HUES6 (cell line): Measurements from ENCODE around the gene ECM1.
A peak's percentile ranks its signal among the peaks of the same experiment; 100 is the strongest.

Experiments used
- H3K27ac ChIP-seq: 2 replicates; pipeline ENCODE4 v1.7.0; 2013; ENCODE audit warnings: low read depth, mild to moderate bottlenecking, low read length, inconsistent platforms
- H3K27me3 ChIP-seq: 2 replicates; pipeline ENCODE4 v1.6.1; 2013; ENCODE audit warnings: low read length; ENCODE audit not compliant: control insufficient read depth, insufficient read depth
- H3K36me3 ChIP-seq: 2 replicates; pipeline ENCODE4 v1.6.1; 2013; ENCODE audit warnings: low read length; ENCODE audit not compliant: control insufficient read depth, insufficient read depth
- H3K4me1 ChIP-seq: 2 replicates; pipeline ENCODE4 v1.6.1; 2013; ENCODE audit warnings: low read length; ENCODE audit not compliant: control insufficient read depth, insufficient read depth
- H3K4me3 ChIP-seq: 2 replicates; pipeline ENCODE4 v1.5.1; 2013; ENCODE audit warnings: low read depth, low read length
- H3K9ac ChIP-seq: one replicate; pipeline ENCODE4 v1.6.1; 2013; ENCODE audit warnings: mild to moderate bottlenecking, low read length
- H3K9me3 ChIP-seq: 2 replicates; pipeline ENCODE4 v1.6.1; 2013; ENCODE audit warnings: low read depth, low read length; ENCODE audit not compliant: control insufficient read depth, insufficient read depth

The ECM1 gene

DNA sequence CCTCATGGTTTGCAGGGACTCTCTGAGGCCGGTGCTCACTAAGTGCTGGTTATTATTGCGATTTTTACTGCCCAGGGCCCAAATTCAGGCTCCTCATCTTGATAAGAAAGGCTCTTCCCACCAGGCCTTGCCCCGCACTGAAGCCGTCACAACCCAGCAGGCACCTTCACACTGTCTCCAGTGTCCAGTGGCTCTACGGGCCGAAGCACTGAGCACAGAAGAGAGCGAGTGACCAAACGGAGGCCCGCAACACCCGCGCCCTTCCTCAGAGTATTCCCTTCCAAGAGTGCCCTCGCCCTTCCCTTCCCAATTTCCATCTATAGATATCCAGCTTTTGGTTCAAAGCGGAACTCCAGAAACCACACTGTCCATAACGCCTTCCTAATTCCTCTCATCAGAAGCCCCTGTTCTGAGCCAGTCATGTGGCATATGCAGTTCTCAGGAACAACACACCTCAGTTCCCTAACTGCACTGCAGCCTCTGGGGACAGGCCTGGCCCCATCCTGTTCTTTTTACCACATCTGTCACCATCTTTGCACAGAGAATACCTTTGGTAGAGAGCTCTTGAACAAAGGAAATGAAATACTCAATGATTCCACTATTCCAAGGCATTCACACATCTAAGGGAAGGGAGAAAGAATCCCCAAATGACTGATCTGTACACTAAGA, 22.7 kb downstream of the ECM1 start:
- no peaks in the 10 kb centered on the region for H3K4me1 ChIP-seq
- no peak overlapping the region for H3K9ac ChIP-seq
- H3K27me3 ChIP-seq = no peaks in the 10 kb centered on the region

DNA sequence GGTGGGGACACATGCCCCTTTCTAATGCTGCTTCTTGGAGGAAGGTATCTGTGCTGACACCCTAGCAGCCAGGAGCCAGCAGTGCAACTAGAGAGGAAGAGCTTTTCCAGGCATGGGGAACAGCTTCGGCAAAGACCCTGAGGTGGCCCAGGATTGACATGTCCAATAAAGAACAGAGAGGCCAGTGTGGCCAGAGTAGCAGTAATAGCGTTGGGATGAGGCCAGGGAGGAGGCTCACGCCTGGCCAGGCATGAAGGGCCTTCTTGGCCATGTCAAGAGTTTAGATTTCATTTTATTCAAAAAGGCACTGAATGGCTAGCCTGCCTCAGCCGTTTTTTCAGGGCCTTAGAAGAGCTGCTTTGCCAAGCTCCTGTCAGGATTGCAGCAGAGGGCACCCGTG, 25.0 kb downstream of the ECM1 start:
- no peak overlapping the region for H3K4me3 ChIP-seq
- H3K36me3 ChIP-seq = no peaks in the 10 kb centered on the region
- H3K4me1 ChIP-seq = peaks cover 7% of the 10 kb centered on the region; the same call in 1 of the 2 replicates
- no peak overlapping the region for H3K27ac ChIP-seq
- no peaks in the 10 kb centered on the region for H3K9me3 ChIP-seq
- H3K27me3 ChIP-seq = no peaks in the 10 kb centered on the region
- no peak overlapping the region for H3K9ac ChIP-seq

More for the DNA sequence above, 22.7 kb downstream of the ECM1 start:
- H3K27ac ChIP-seq = no peak overlapping the region
- no peaks in the 10 kb centered on the region for H3K9me3 ChIP-seq
- H3K36me3 ChIP-seq = no peaks in the 10 kb centered on the region
- H3K4me3 ChIP-seq = no peak overlapping the region

DNA sequence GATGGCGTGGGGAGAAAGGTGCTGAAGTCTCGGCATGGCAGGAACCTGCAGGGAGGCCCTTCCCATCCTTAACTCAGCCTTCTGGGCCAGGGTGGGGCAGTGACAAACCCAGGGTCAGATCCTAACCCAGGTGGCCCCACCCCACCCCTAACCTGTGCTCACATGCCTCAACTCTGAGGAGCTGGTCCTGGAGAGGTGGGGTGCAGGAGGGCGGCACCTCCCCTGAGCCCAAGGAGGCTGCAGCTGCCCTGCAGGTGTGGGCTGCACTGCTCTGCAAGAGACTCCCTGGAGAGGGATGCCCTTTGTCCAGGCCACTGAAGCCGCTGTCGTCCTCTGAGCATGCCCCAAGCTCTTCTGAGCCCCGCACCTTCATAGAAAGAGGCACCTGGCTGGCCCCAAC, 26.1 kb downstream of the ECM1 start:
- no peaks in the 10 kb centered on the region for H3K36me3 ChIP-seq
- peaks cover 15% of the 10 kb centered on the region; the same call in 1 of the 2 replicates for H3K4me1 ChIP-seq
- no peaks in the 10 kb centered on the region for H3K9me3 ChIP-seq
- no peak overlapping the region for H3K4me3 ChIP-seq
- no peak overlapping the region for H3K27ac ChIP-seq
- no peak overlapping the region for H3K9ac ChIP-seq
- no peaks in the 10 kb centered on the region for H3K27me3 ChIP-seq

GRCh38 chr1:150535511-150536287, 27.8 kb downstream of the ECM1 start:
- H3K9me3 ChIP-seq = no peaks in the 10 kb centered on the region
- no peaks in the 10 kb centered on the region for H3K27me3 ChIP-seq
- H3K4me1 ChIP-seq = peaks cover 15% of the 10 kb centered on the region; the same call in 1 of the 2 replicates
- no peak overlapping the region for H3K9ac ChIP-seq
- H3K36me3 ChIP-seq = no peaks in the 10 kb centered on the region
- no peak overlapping the region for H3K4me3 ChIP-seq
- H3K27ac ChIP-seq = no peak overlapping the region

- H3K4me3 ChIP-seq = no peak overlapping the region
These were observed 29.2 kb downstream of the ECM1 start for GRCh38 chr1:150536836-150537731.

DNA sequence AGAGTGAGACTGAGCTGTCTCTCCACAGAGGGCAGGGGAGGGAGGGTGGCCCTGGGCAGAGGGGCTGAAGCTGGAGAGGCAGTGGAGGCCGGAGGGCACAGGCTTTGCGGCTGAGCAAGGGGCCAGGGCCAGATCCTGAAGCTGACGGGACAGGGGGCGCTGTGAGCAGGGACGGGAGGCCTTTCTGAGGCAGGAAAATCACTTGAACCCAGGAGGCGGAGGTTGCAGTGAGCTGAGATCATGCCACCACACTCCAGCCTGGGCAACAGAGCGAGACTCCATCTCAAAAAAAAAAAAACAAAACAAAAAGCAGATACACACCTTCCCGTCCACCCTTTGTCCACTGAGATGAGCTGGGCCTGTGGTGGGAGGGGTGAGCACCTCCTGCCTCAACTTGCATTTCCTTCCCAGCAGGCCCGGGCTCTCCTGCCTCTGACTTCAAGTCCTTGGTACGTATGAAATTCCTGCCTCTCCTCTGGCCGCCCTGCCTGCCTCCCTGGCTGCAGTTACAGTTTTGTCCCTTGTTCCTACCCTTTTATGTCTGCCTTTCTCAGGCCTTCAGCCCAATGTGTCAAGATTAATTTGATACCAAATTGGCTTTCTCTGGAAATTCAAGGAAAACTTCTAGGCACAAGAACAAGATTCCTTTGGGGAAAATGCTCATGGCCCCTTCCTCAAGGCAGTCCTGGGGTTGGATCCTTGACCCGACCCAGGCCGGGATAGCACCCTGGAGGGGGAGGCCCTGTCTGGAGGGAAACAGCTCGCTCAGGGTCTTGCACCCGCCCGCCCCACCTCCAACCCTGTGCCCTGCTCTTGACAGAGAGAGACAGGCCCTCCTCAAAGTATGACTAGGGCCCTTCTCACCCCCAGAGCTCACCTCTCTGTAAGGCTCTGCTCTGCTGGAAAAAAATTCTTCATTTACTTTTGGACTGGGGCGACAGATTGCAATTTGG, 30.1 kb downstream of the ECM1 start:
- Histone ChIP-seq H3K27me3 (no peaks in the 10 kb centered on the region), H3K9ac (peak overlapping the region; percentile 54), H3K36me3 (no peaks in the 10 kb centered on the region), H3K9me3 (no peaks in the 10 kb centered on the region), H3K4me3 (no peak overlapping the region), H3K4me1 (peaks cover 15% of the 10 kb centered on the region; the same call in 1 of the 2 replicates), H3K27ac (peak overlapping the region; percentile 60)

More at GRCh38 chr1:150536836-150537731, 29.2 kb downstream of the ECM1 start:
- Histone ChIP-seq H3K27me3 (no peaks in the 10 kb centered on the region), H3K27ac (no peak overlapping the region), H3K9me3 (no peaks in the 10 kb centered on the region), H3K9ac (no peak overlapping the region), H3K4me1 (peaks cover 15% of the 10 kb centered on the region; the same call in 1 of the 2 replicates), H3K36me3 (no peaks in the 10 kb centered on the region)

DNA sequence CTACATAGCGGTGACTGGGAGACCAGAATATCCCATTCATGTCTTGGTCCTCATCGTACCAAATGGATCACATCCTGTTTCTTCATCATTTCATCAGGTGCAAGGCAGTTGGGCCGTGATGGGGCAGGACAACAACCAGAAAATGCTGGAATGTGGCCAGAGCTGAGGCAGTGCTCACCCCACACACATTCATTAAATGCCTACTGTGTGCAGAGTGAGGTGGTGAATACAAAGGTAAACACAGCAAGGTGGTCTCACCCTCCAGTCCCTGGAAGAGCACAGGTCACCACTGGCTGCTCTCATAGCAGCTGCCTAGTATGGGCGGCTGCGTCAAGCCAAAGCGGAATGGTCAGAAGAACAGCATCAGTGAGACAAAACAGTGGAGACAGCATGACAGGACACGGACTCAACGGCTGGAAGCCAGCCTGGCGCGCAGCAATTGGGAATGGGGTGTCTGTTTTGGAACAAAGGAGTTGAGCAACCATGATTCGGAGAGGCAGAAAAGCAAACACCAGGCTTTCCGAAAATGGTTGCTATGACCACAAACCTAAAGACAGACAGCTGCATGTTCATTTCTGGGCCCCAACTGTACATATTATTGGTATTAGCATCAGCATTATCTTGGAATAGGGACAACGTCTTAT, 35.7 kb downstream of the ECM1 start:
- H3K4me1 ChIP-seq = peaks cover 2% of the 10 kb centered on the region; the same call in 1 of the 2 replicates
- H3K4me3 ChIP-seq = no peak overlapping the region
- peaks cover 4% of the 10 kb centered on the region for H3K27me3 ChIP-seq
- no peaks in the 10 kb centered on the region for H3K9me3 ChIP-seq
- no peak overlapping the region for H3K27ac ChIP-seq
- H3K9ac ChIP-seq = no peak overlapping the region
- no peaks in the 10 kb centered on the region for H3K36me3 ChIP-seq

DNA sequence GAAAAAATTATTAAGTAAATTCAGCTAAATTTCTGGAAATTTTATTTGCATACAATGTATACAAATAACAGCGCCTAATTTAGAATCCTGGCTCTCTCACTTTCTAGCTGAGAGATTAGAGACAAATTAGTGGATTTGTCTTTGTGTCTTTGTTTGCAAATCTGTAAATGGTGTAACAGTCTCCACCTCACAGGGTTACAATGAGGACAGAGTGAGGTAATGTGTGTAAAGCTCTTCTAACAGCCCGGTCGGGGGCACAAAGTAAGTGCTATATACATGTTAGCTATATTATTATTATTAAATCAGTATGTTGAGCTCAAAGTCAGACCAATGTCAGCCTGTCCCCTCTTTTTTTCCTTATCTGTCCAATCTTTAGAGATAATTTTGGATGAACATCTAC, 36.3 kb downstream of the ECM1 start:
- peaks cover 2% of the 10 kb centered on the region; the same call in 1 of the 2 replicates for H3K4me1 ChIP-seq
- no peak overlapping the region for H3K4me3 ChIP-seq
- H3K9ac ChIP-seq = no peak overlapping the region
- H3K9me3 ChIP-seq = no peaks in the 10 kb centered on the region
- H3K27me3 ChIP-seq = peaks cover 8% of the 10 kb centered on the region
- H3K36me3 ChIP-seq = no peaks in the 10 kb centered on the region
- no peak overlapping the region for H3K27ac ChIP-seq

DNA sequence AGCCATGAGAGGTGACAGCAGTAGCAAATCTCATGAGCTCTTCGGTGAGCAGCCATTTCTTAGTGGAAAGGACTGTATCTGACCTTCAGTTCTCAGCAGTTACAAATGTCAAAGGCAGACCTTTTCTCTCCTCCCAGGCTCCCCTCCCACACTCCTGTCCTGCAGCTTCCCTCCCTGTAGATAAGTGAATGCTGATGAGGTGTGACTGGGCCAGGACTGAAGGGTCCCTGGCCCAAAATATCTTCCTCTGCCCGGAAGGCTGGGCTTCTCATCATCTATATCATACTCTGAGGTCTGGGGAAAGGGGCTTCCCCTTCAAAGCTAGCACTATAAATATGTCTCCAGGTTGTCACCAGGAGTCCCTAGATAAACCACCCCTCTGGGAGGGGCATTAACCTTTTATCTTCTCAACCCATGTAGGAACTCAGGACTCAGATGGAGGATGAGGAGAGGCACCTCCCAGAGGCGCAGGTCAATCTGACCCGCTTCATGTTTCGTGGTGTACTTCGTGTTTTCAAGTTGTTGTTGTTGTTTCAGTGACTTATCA, 37.6 kb downstream of the ECM1 start:
- Histone ChIP-seq H3K36me3 (no peaks in the 10 kb centered on the region), H3K4me1 (peaks cover 12% of the 10 kb centered on the region; the same call in 1 of the 2 replicates), H3K4me3 (no peak overlapping the region), H3K27me3 (peaks cover 17% of the 10 kb centered on the region), H3K9me3 (no peaks in the 10 kb centered on the region), H3K9ac (no peak overlapping the region), H3K27ac (no peak overlapping the region)
